ENCODE results near the gene SKA2.

DNA sequence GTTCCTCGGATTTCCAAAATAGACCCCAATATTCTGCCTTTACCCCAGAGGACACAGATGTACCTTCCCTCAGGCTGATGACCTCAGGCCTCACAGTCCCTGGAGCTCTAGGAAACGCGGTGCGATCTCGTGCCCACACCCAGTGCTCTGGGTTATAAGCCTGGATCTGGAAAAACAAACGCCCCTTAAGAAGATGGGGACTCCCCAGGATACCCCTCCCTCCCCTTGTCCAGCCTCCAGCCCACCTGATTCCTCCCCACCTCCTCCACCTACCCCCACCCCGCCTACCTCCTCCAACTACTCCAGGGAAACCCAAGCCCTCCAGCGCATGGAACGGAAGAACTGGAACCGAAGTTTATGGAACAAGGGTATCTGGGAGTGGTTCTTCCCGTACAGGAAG lies 19.7 kb upstream of the SKA2 start:
- TF ChIP-seq POLR2A (IDR thresholded peaks at IDR 0.05) = no peak
- TF ChIP-seq EP300 (IDR thresholded peaks at IDR 0.05) = no peak
- TF ChIP-seq, protein P1, sequence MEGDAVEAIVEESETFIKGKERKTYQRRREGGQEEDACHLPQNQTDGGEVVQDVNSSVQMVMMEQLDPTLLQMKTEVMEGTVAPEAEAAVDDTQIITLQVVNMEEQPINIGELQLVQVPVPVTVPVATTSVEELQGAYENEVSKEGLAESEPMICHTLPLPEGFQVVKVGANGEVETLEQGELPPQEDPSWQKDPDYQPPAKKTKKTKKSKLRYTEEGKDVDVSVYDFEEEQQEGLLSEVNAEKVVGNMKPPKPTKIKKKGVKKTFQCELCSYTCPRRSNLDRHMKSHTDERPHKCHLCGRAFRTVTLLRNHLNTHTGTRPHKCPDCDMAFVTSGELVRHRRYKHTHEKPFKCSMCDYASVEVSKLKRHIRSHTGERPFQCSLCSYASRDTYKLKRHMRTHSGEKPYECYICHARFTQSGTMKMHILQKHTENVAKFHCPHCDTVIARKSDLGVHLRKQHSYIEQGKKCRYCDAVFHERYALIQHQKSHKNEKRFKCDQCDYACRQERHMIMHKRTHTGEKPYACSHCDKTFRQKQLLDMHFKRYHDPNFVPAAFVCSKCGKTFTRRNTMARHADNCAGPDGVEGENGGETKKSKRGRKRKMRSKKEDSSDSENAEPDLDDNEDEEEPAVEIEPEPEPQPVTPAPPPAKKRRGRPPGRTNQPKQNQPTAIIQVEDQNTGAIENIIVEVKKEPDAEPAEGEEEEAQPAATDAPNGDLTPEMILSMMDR (IDR thresholded peaks at IDR 0.05) = no peak

Measured in tibial nerve (tissue), 4 donors.